Smooth muscle cell (in vitro differentiated cells): Measurements from ENCODE around the gene SLC36A4. TPM values are rescaled to one million over a fixed set of nuclear protein-coding genes. Genes with fewer than 3 reads are reported as not detected.

ENCODE experiments used
- DNase-seq: peaks from one replicate; lab custom pipeline; 2025; ENCODE audit not compliant: unreplicated experiment; lab: John Stamatoyannopoulos, UW
- H2AFZ ChIP-seq: fragments of 200-600 bp; sonication (generic); 2 replicates; pipeline ENCODE4 v1.6.0; 2016; ENCODE audit warnings: antibody characterized with exemption, low read depth, mild to moderate bottlenecking
- H3F3A ChIP-seq: fragments of 200-600 bp; sonication (generic); 2 replicates; pipeline ENCODE4 v1.6.0; 2017; ENCODE audit warnings: antibody characterized with exemption, low read depth
- H3K27ac ChIP-seq: fragments of 200-600 bp; sonication (generic); 2 replicates; pipeline ENCODE4 v1.5.1; 2016; ENCODE audit warnings: low read depth, mild to moderate bottlenecking
- H3K27me3 ChIP-seq: fragments of 200-600 bp; sonication (generic); 2 replicates; pipeline ENCODE4 v1.6.1; 2016; ENCODE audit warnings: low read depth, mild to moderate bottlenecking
- H3K36me3 ChIP-seq: fragments of 200-600 bp; sonication (generic); 2 replicates; pipeline ENCODE4 v1.5.1; 2016; ENCODE audit warnings: low read depth
- H3K4me1 ChIP-seq: fragments of 200-600 bp; sonication (generic); 2 replicates; pipeline ENCODE4 v1.5.1; 2016; ENCODE audit warnings: low read depth
- H3K4me2 ChIP-seq: fragments of 200-600 bp; sonication (generic); 2 replicates; pipeline ENCODE4 v1.6.0; 2016; ENCODE audit warnings: mild to moderate bottlenecking
- H3K4me3 ChIP-seq: fragments of 200-600 bp; sonication (generic); 2 replicates; pipeline ENCODE4 v1.5.1; 2016; ENCODE audit warnings: mild to moderate bottlenecking
- H3K79me2 ChIP-seq: fragments of 200-600 bp; sonication (generic); 2 replicates; pipeline ENCODE4 v1.6.0; 2016; ENCODE audit warnings: low read depth, mild to moderate bottlenecking
- H3K9ac ChIP-seq: fragments of 200-600 bp; sonication (generic); 2 replicates; pipeline ENCODE4 v1.6.0; 2016; ENCODE audit warnings: low read depth
- H3K9me3 ChIP-seq: fragments of 200-600 bp; sonication (generic); replicated peaks from 2 replicates; pipeline ENCODE4 v1.5.1; 2016; ENCODE audit warnings: low read depth
- H4K20me1 ChIP-seq: fragments of 200-600 bp; sonication (generic); 2 replicates; pipeline ENCODE4 v1.6.0; 2016; ENCODE audit warnings: low read depth
- CTCF ChIP-seq: fragments of 200-600 bp; sonication (generic); IDR thresholded peaks from 2 replicates; pipeline ENCODE4 v1.5.1; 2017; ENCODE audit warnings: borderline replicate concordance, mild to moderate bottlenecking, antibody characterized with exemption; ENCODE audit not compliant: insufficient read depth, poor library complexity, severe bottlenecking
- WGBS: methylation state at CpG from one replicate; pipeline ENCODE4 v1.1.7; 2016; ENCODE audit warnings: low lambda C conversion rate; 5-methylcytosine and 5-hydroxymethylcytosine counted together
- polyA plus RNA-seq: library from polyadenylated mRNA; unstranded; fragments of >200 nt; fragmentation: Nextera tagmentation; extraction: Ambion mirVana; gene quantifications from 2 replicates; pipeline ENCODE4 v1.2.1, GENCODE V29; 2016
- total RNA-seq: library from RNA; depleted of rRNA; stranded (reverse); fragments of >200 nt; gene quantifications from 2 replicates; pipeline ENCODE4 v1.2.3, GENCODE V29; 2014

SLC36A4 gene
- total and polyA plus RNA-seq, 2 experiments from 2014 or later = 30.5 to 48.6 TPM

DNA sequence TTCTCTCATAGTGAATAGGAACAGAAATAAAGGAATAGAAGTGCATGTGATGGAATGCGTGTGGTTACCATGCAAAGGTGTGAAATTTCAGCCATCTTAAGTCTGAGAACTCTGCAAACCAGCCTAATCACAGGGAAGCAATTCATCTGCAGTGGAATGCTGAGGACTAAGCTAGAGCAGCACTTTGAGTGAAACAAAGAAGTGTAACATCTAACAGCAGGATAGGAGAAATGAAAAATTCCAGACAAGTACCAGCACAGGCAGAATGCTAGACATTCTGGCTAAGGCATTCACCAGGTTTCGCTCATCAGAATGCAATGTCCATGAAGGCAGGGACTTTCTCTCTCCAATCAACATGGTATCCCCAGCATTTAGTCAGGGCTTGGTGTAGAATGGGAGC lies 41.2 kb upstream of the SLC36A4 start:
- 91% methylated on average over 2 of the region's 2 CpGs for WGBS
- Histone ChIP-seq H3K9me3 (no peaks in the 10 kb centered on the region), H3F3A (no peaks in the 10 kb centered on the region), H3K4me3 (no peak overlapping the region), H3K79me2 (no peaks in the 10 kb centered on the region), H3K27me3 (peaks cover 9% of the 10 kb centered on the region), H3K27ac (no peak overlapping the region), H3K9ac (no peak overlapping the region), H3K4me2 (no peak overlapping the region), H2AFZ (no peak overlapping the region), H4K20me1 (no peaks in the 10 kb centered on the region), H3K4me1 (no peaks in the 10 kb centered on the region), H3K36me3 (no peaks in the 10 kb centered on the region)
- DNase-seq = no peak
- TF ChIP-seq CTCF = no peak

GRCh38 chr11:93236741-93237675 lies 39.2 kb upstream of the SLC36A4 start:
- no peaks in the 10 kb centered on the region for H3K9me3 ChIP-seq
- WGBS = 55% methylated on average over 10 of the region's 10 CpGs

GRCh38 chr11:93234602-93235207 lies 36.9 kb upstream of the SLC36A4 start:
- Histone ChIP-seq H3K27me3 (peaks cover 9% of the 10 kb centered on the region), H2AFZ (no peak overlapping the region), H3K4me3 (no peak overlapping the region), H3F3A (no peaks in the 10 kb centered on the region), H3K4me1 (no peaks in the 10 kb centered on the region), H3K36me3 (no peaks in the 10 kb centered on the region), H3K27ac (no peak overlapping the region), H3K79me2 (no peaks in the 10 kb centered on the region), H3K9ac (no peak overlapping the region), H3K4me2 (no peak overlapping the region), H4K20me1 (no peaks in the 10 kb centered on the region), H3K9me3 (no peaks in the 10 kb centered on the region)
- peak; percentile 89 for TF ChIP-seq CTCF
- 28% methylated on average over 4 of the region's 4 CpGs for WGBS
- peak; percentile 19 for DNase-seq

More at GRCh38 chr11:93236741-93237675, 39.2 kb upstream of the SLC36A4 start:
- no peak overlapping the region for H3K4me2 ChIP-seq
- H3K27ac ChIP-seq = no peak overlapping the region
- H2AFZ ChIP-seq = no peak overlapping the region
- no peak overlapping the region for H3K9ac ChIP-seq
- no peaks in the 10 kb centered on the region for H3K36me3 ChIP-seq
- peak; percentile 37 for TF ChIP-seq CTCF
- H3K4me1 ChIP-seq = no peaks in the 10 kb centered on the region
- no peaks in the 10 kb centered on the region for H3F3A ChIP-seq
- H3K79me2 ChIP-seq = no peaks in the 10 kb centered on the region
- DNase-seq = no peak
- peaks cover 9% of the 10 kb centered on the region for H3K27me3 ChIP-seq
- H4K20me1 ChIP-seq = no peaks in the 10 kb centered on the region
- no peak overlapping the region for H3K4me3 ChIP-seq
